H9 (cell line): ENCODE measurements around the gene JAML. TPM values are rescaled to one million over a fixed set of nuclear protein-coding genes. Genes with fewer than 3 reads are reported as not detected.
"Not testable (repeated sequence)": the region's sequence is repeated elsewhere in the genome, so short reads cannot be mapped to it uniquely, and the experiment has no call there.

Source experiments
- DNase-seq: peaks from one replicate; pipeline ENCODE4 v3.0.0-alpha.2; 2017
- H2AFZ ChIP-seq: one replicate; pipeline ENCODE4 v1.6.1; 2013; ENCODE audit warnings: mild to moderate bottlenecking, low read length, control low read depth, moderate library complexity
- H2AK5ac ChIP-seq: 2 replicates; pipeline ENCODE4 v1.6.1; 2013; ENCODE audit warnings: low read length, control low read depth, mixed read lengths; ENCODE audit not compliant: insufficient read length
- H2BK120ac ChIP-seq: one replicate; pipeline ENCODE4 v1.6.1; 2013; ENCODE audit warnings: low read depth, mild to moderate bottlenecking, low read length, control low read depth, inconsistent platforms; ENCODE audit not compliant: poor library complexity, severe bottlenecking
- H2BK12ac ChIP-seq: 2 replicates; pipeline ENCODE4 v1.6.1; 2013; ENCODE audit warnings: low read length, control low read depth, mixed read lengths, low read depth; ENCODE audit not compliant: insufficient read length
- H2BK15ac ChIP-seq: 2 replicates; pipeline ENCODE4 v1.6.1; 2013; ENCODE audit warnings: low read depth, low read length, control low read depth
- H2BK20ac ChIP-seq: one replicate; pipeline ENCODE4 v1.6.1; 2013; ENCODE audit warnings: low read depth, mild to moderate bottlenecking, low read length, control low read depth, inconsistent platforms; ENCODE audit not compliant: poor library complexity, severe bottlenecking
- H2BK5ac ChIP-seq: 2 replicates; pipeline ENCODE4 v1.6.1; 2013; ENCODE audit warnings: low read length, control low read depth, mixed read lengths; ENCODE audit not compliant: insufficient read length
- H3K14ac ChIP-seq: 2 replicates; pipeline ENCODE4 v1.6.1; 2013; ENCODE audit warnings: low read length, control low read depth; ENCODE audit not compliant: insufficient read depth
- H3K18ac ChIP-seq: 2 replicates; pipeline ENCODE4 v1.6.1; 2013; ENCODE audit warnings: low read depth, mild to moderate bottlenecking, mixed read lengths, low read length, control low read depth; ENCODE audit not compliant: insufficient read length
- H3K23ac ChIP-seq: 2 replicates; pipeline ENCODE4 v1.6.1; 2013; ENCODE audit warnings: low read length, control low read depth, mixed read lengths, low read depth; ENCODE audit not compliant: insufficient read length
- H3K23me2 ChIP-seq: 2 replicates; pipeline ENCODE4 v1.6.1; 2013; ENCODE audit warnings: low read depth, mild to moderate bottlenecking, mixed read lengths, low read length, control low read depth; ENCODE audit not compliant: insufficient read length, poor library complexity, severe bottlenecking
- H3K27ac ChIP-seq: 2 replicates; pipeline ENCODE4 v1.5.1; 2013; ENCODE audit warnings: low read length, control low read depth, mixed read lengths, low read depth; ENCODE audit not compliant: insufficient read length
- H3K27me3 ChIP-seq: 2 replicates; pipeline ENCODE4 v1.6.1; 2013; ENCODE audit warnings: low read length, control low read depth, inconsistent platforms; ENCODE audit not compliant: insufficient read depth
- H3K4ac ChIP-seq: 2 replicates; pipeline ENCODE4 v1.6.1; 2013; ENCODE audit warnings: low read depth, mild to moderate bottlenecking, control low read depth, inconsistent platforms, low read length, moderate library complexity
- H3K4me1 ChIP-seq: 2 replicates; pipeline ENCODE4 v1.6.1; 2013; ENCODE audit warnings: low read length, control low read depth, inconsistent platforms; ENCODE audit not compliant: insufficient read depth
- H3K4me2 ChIP-seq: 2 replicates; pipeline ENCODE4 v1.6.1; 2013; ENCODE audit warnings: low read length, control low read depth, mixed read lengths; ENCODE audit not compliant: insufficient read length, insufficient read depth
- H3K56ac ChIP-seq: 2 replicates; pipeline ENCODE4 v1.6.1; 2013; ENCODE audit warnings: low read depth, mild to moderate bottlenecking, mixed read lengths, low read length, control low read depth; ENCODE audit not compliant: insufficient read length
- H3K79me1 ChIP-seq: 2 replicates; pipeline ENCODE4 v1.6.1; 2013; ENCODE audit warnings: low read depth, mild to moderate bottlenecking, moderate library complexity, low read length, control low read depth, inconsistent platforms; ENCODE audit not compliant: insufficient read depth, poor library complexity, severe bottlenecking
- H3K79me2 ChIP-seq: 2 replicates; pipeline ENCODE4 v1.6.1; 2013; ENCODE audit warnings: low read length, control low read depth, inconsistent platforms; ENCODE audit not compliant: insufficient read depth
- H3K9ac ChIP-seq: 2 replicates; pipeline ENCODE4 v1.6.1; 2013; ENCODE audit warnings: low read length, control low read depth, mixed read lengths; ENCODE audit not compliant: insufficient read length; ENCODE audit errors: extremely low read depth
- H3K9me3 ChIP-seq: one replicate; pipeline ENCODE4 v1.6.1; 2013; ENCODE audit warnings: low read depth, low read length, inconsistent platforms; ENCODE audit not compliant: control insufficient read depth
- H3T11ph ChIP-seq: one replicate; pipeline ENCODE4 v1.6.1; 2013; ENCODE audit warnings: mild to moderate bottlenecking, low read length, control low read depth, inconsistent platforms
- H4K20me1 ChIP-seq: one replicate; pipeline ENCODE4 v1.6.1; 2013; ENCODE audit not compliant: control insufficient read depth, insufficient read length, insufficient read depth
- H4K5ac ChIP-seq: 2 replicates; pipeline ENCODE4 v1.6.1; 2013; ENCODE audit warnings: low read depth, mild to moderate bottlenecking, mixed read lengths, low read length, control low read depth; ENCODE audit not compliant: insufficient read length
- H4K8ac ChIP-seq: replicated peaks from 2 replicates; pipeline ENCODE4 v1.6.1; 2013; ENCODE audit warnings: low read length, control low read depth, mixed read lengths, low read depth; ENCODE audit not compliant: insufficient read length
- H4K91ac ChIP-seq: 2 replicates; pipeline ENCODE4 v1.6.1; 2013; ENCODE audit warnings: low read depth, mild to moderate bottlenecking, moderate library complexity, mixed read lengths, low read length, control low read depth; ENCODE audit not compliant: insufficient read length
- H3K27ac Mint-ChIP-seq, 3 experiments: 2 replicates in 2 of 3; 3 replicates in 1 of 3; pipeline ENCODE4 v1.8.0; 2020 to 2021; ENCODE audit warnings: mixed read lengths in 3 of 3, mild to moderate bottlenecking in 1 of 3, moderate library complexity in 1 of 3
- H3K27me3 Mint-ChIP-seq: 2 replicates; pipeline ENCODE4 v1.8.0; 2021; ENCODE audit warnings: low read depth, mild to moderate bottlenecking, moderate library complexity, mixed read lengths
- H3K36me3 Mint-ChIP-seq, 3 experiments: 2 replicates in 2 of 3; 3 replicates in 1 of 3; pipeline ENCODE4 v1.8.0; 2020 to 2021; ENCODE audit warnings: low read depth in 3 of 3, mixed read lengths in 3 of 3; ENCODE audit not compliant: insufficient read depth in 1 of 3
- H3K4me1 Mint-ChIP-seq, 2 experiments: 2 replicates each; pipeline ENCODE4 v1.8.0; 2020; ENCODE audit warnings: mixed read lengths in 2 of 2
- H3K4me3 Mint-ChIP-seq, 2 experiments: 2 replicates in 1 of 2; 3 replicates in 1 of 2; pipeline ENCODE4 v1.8.0; 2020 to 2021; ENCODE audit warnings: mild to moderate bottlenecking in 2 of 2, mixed read lengths in 2 of 2, moderate library complexity in 1 of 2
- H3K9me3 Mint-ChIP-seq, 2 experiments: 2 replicates in 1 of 2; 3 replicates in 1 of 2; pipeline ENCODE4 v1.8.0; 2020; ENCODE audit warnings: mild to moderate bottlenecking in 2 of 2, mixed read lengths in 2 of 2, moderate library complexity in 1 of 2
- WGBS: extraction: QIAGEN DNeasy Blood & Tissue Kit; methylation state at CpG from one replicate; pipeline ENCODE4 v1.1.7; 2013; ENCODE audit warnings: missing lambda C conversion rate, low lambda C conversion rate, mixed read lengths; ENCODE audit not compliant: insufficient read length; ENCODE audit errors: extremely low coverage; 5-methylcytosine and 5-hydroxymethylcytosine counted together
- total RNA-seq: library from RNA; stranded (reverse); gene quantifications from 2 replicates; pipeline ENCODE4 v1.2.1, GENCODE V29; 2021
- TF ChIP-seq, protein P1 (sequence below): fragments of 200-600 bp; sonication (generic); conservative IDR thresholded peaks from 3 replicates; pipeline ENCODE4 v1.8.0; 2021; ENCODE audit warnings: antibody characterized with exemption, mild to moderate bottlenecking

Gene JAML
- total RNA-seq, 1 experiment from 2014 or later: 0.48 TPM

DNA sequence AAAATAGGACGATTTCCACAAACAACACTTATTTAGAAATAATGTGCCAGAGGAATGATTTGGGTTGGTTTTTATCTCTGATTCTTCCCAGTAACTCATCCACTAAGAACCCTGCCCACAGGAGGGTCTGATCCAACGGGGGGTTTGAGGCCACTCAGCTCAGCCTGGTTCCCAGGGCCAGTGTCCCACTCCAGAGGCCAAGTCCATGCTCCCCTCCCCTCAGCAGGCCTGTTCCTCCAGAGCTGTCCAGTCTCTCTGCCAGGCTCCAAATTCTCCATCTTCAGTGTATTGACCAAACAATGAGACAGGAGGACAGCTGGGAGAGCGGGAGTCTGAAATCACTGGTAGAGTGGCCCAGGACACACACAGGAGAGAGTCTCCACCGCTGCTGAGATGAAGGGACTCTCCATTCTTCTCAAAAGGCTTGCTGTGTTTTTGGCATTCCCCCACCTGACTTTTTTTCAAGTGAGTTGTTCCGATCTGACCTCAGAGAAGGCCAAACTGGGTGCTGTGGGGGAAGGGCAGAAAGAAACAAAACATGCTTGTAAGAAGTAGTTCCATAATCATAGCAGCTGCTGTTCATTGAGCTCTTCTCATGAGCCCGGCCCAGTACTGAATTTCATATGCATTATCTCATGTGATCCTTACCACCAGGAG is 30.8 kb downstream of the JAML start:
- Mint-ChIP-seq H3K27ac (no peak overlapping the region; a peak in 1 of 7 replicates), H3K36me3 (peaks cover 0 to 18% (median 4%) of the 10 kb centered on the region in 3 experiments; a peak in 4 of 7 replicates)

DNA sequence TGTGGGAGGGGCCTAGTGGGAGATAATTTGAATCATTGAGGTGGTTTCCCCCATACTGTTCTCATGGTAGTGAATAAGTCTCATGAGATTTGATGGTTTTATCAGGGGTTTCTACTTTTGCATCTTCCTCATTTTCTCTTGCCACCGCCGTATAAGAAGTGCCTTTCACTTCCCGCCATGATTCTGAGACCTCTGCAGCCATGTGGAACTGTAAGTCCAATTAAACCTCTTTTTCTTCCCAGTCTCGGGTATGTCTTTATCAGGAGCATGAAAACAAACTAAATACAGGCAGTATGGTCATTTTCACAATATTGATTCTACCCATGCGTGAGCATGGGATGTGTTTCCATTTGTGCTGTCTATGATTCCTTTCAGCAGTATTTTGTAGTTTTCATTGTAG is 32.0 kb downstream of the JAML start:
- H3K9ac ChIP-seq, H3K4me3 Mint-ChIP-seq, H3K4me2 ChIP-seq, H2BK12ac ChIP-seq, H2AK5ac ChIP-seq, H4K5ac ChIP-seq, H3K27ac ChIP-seq, H3K4me1 ChIP-seq, H3K23ac ChIP-seq, H3K27ac Mint-ChIP-seq, H4K8ac ChIP-seq, H3K79me1 ChIP-seq, H3T11ph ChIP-seq, H4K20me1 ChIP-seq, H3K79me2 ChIP-seq, H3K4ac ChIP-seq, DNase-seq, H3K14ac ChIP-seq, H2AFZ ChIP-seq, H2BK120ac ChIP-seq, H4K91ac ChIP-seq, H2BK5ac ChIP-seq, H3K56ac ChIP-seq, H3K23me2 ChIP-seq, H2BK20ac ChIP-seq, H3K27me3 ChIP-seq, H3K18ac ChIP-seq, H2BK15ac ChIP-seq, H3K9me3 ChIP-seq: not testable (repeated sequence)
- Mint-ChIP-seq H3K4me1 (peaks cover 30 to 31% of the 10 kb centered on the region in 2 experiments), H3K36me3 (peaks cover 0 to 18% (median 4%) of the 10 kb centered on the region in 3 experiments; a peak in 4 of 7 replicates), H3K9me3 (peaks cover 20 to 21% of the 10 kb centered on the region in 2 experiments), H3K27me3 (peaks cover 22% of the 10 kb centered on the region)
- WGBS: no CpG with 5 or more reads among the region's 5 CpGs

More for the DNA sequence above, 30.8 kb downstream of the JAML start:
- Mint-ChIP-seq H3K27me3 (peaks cover 26% of the 10 kb centered on the region), H3K9me3 (peaks cover 20 to 21% of the 10 kb centered on the region in 2 experiments), H3K4me1 (peaks cover 39 to 41% of the 10 kb centered on the region in 2 experiments), H3K4me3 (no peak overlapping the region)
- Histone ChIP-seq H2BK120ac (no peak overlapping the region), H4K91ac (no peak overlapping the region), H3K79me2 (no peaks in the 10 kb centered on the region), H3K4me2 (no peak overlapping the region), H4K20me1 (no peaks in the 10 kb centered on the region), H3K79me1 (no peaks in the 10 kb centered on the region), H3T11ph (no peak overlapping the region), H3K9me3 (no peaks in the 10 kb centered on the region), H3K4me1 (no peaks in the 10 kb centered on the region), H2BK12ac (no peak overlapping the region), H3K18ac (no peak overlapping the region), H2AK5ac (no peak overlapping the region), H3K23me2 (no peaks in the 10 kb centered on the region), H2BK15ac (no peak overlapping the region), H4K5ac (no peak overlapping the region), H3K9ac (no peak overlapping the region), H4K8ac (no peak overlapping the region), H3K14ac (no peak overlapping the region), H3K27ac (no peak overlapping the region), H2AFZ (no peak overlapping the region), H3K27me3 (no peaks in the 10 kb centered on the region), H2BK20ac (no peak overlapping the region), H3K23ac (no peak overlapping the region), H2BK5ac (no peak overlapping the region), H3K4ac (no peak overlapping the region), H3K56ac (no peak overlapping the region)
- TF ChIP-seq, protein P1, sequence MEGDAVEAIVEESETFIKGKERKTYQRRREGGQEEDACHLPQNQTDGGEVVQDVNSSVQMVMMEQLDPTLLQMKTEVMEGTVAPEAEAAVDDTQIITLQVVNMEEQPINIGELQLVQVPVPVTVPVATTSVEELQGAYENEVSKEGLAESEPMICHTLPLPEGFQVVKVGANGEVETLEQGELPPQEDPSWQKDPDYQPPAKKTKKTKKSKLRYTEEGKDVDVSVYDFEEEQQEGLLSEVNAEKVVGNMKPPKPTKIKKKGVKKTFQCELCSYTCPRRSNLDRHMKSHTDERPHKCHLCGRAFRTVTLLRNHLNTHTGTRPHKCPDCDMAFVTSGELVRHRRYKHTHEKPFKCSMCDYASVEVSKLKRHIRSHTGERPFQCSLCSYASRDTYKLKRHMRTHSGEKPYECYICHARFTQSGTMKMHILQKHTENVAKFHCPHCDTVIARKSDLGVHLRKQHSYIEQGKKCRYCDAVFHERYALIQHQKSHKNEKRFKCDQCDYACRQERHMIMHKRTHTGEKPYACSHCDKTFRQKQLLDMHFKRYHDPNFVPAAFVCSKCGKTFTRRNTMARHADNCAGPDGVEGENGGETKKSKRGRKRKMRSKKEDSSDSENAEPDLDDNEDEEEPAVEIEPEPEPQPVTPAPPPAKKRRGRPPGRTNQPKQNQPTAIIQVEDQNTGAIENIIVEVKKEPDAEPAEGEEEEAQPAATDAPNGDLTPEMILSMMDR: no peak
- no CpG with 5 or more reads among the region's 6 CpGs for WGBS
- no peak for DNase-seq
